Motor neuron (in vitro differentiated cells): ENCODE data around the gene ST6GAL1. TPM values are rescaled to one million over a fixed set of nuclear protein-coding genes. Genes with fewer than 3 reads are reported as not detected.

Source experiments
- ATAC-seq, 8 experiments: fragments of 200-7000 bp; cut with Tn5 transposase; replicated peaks in 6 of 8; 2 replicates each; pipeline ENCODE4 v1.8.0; 2021; ENCODE audit warnings: mild to moderate bottlenecking in 8 of 8, moderate library complexity in 8 of 8
- H3K27ac ChIP-seq, 2 donors: fragments of 250-450 bp; sonication (Bioruptor Pico); 2 replicates each; pipeline ENCODE4 v1.9.0; 2021; ENCODE audit warnings: antibody characterized with exemption in 2 of 2, mild to moderate bottlenecking in 2 of 2, moderate library complexity in 1 of 2
- H3K4me1 ChIP-seq, 2 donors: fragments of 250-450 bp; sonication (Bioruptor Pico); replicated peaks in 1 of 2; 2 replicates each; pipeline ENCODE4 v1.6.1; 2021; ENCODE audit warnings: antibody characterized with exemption in 2 of 2, mild to moderate bottlenecking in 2 of 2, moderate library complexity in 1 of 2
- H3K4me3 ChIP-seq, 5 donors: fragments of 250-450 bp; sonication (Bioruptor Pico); 2 replicates each; pipeline ENCODE4 v1.9.0; 2021; ENCODE audit warnings: antibody characterized with exemption in 5 of 5, mild to moderate bottlenecking in 5 of 5, moderate library complexity in 4 of 5
- WGBS, 10 experiments: fragments of 450-650 bp; shearing (Covaris generic); methylation state at CpG; one replicate each; pipeline ENCODE4 v1.0.0; 2022; 5-methylcytosine and 5-hydroxymethylcytosine counted together
- in situ Hi-C, 9 experiments: fragments of 400-800 bp; cut with MboI; loops; one replicate each; pipeline ENCODE4 v1.15.0; 2021; ENCODE audit warnings: low sequenced_read_pairs in 9 of 9, low pct_unique_long_range_greater_than_20kb in 2 of 9; ENCODE audit not compliant: unreplicated experiment in 9 of 9
- total RNA-seq, 8 experiments: library from RNA; unstranded; fragments of 300-600 nt; gene quantifications; 2 replicates each; pipeline versions ENCODE4 v1.2.3 to v1.2.4, GENCODE V29; 2022

The ST6GAL1 gene
- total RNA-seq, 8 experiments from 2014 or later: 0.71 to 32.9 (median 18.6) TPM

DNA sequence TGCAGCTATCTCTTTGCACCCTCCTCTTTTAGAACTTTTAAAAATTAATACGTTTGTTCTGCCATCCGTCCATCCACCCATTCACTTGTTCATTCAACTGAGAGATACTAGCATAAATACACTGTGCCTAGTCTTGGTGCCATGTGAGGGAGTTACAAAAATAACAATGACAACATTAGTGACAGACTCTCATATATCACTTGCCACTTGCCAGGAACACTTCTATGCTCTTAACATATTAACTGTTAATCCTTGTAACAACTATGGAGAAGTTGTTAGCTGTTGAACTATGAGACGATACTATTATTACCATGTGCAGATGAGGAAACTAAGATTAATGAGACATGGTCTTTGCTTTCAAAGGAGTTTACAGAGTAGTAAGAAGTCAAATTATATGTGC is 175.4 kb downstream of the ST6GAL1 start:
- in situ Hi-C loops: no loop called here
- H3K4me3 ChIP-seq: no peak overlapping the region
- H3K4me1 ChIP-seq: no peaks in the 10 kb centered on the region
- ATAC-seq: no peak
- 50 to 100% (median 90%) methylated on average over 1 to 3 of the region's 3 CpGs; no CpG with 5 or more reads in 1 of the 10 experiments for whole genome bisulfite sequencing, 10 experiments
- H3K27ac ChIP-seq: no peak overlapping the region

GRCh38 chr3:187107989-187108388 is 177.7 kb downstream of the ST6GAL1 start:
- H3K27ac ChIP-seq: no peak overlapping the region
- H3K4me1 ChIP-seq: no peaks in the 10 kb centered on the region
- in situ Hi-C loops: no loop called here
- 43 to 82% (median 61%) methylated on average over 1 to 3 of the region's 3 CpGs; no CpG with 5 or more reads in 3 of the 10 experiments for WGBS, 10 experiments
- H3K4me3 ChIP-seq: no peak overlapping the region
- ATAC-seq: no peak

DNA sequence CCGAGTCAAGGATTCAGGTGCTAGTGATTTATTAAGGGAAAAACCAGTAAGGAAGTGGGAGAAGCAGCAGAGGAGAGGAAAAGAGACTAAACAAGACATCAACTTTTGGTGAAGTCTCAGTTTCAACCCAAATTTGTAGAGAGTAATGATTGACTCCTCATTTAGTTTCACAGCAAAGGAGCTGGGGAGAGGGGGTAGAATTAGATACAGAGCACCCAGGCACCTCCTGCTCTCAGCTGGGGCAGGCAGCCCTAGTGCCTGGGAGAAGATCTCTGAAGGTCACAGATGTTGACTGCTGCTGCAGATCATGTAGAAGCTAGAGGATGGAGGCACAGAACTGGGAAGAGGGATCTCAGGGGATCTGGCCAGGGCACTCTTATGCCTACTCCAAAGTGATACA is 179.8 kb downstream of the ST6GAL1 start:
- Histone ChIP-seq H3K4me3 (no peak overlapping the region), H3K4me1 (no peaks in the 10 kb centered on the region), H3K27ac (no peak overlapping the region)
- WGBS, 10 experiments: 33 to 100% (median 74%) methylated on average over 1 of the region's 1 CpG; no CpG with 5 or more reads in 4 of the 10 experiments
- no peak for ATAC-seq
- in situ Hi-C loops: no loop called here

DNA sequence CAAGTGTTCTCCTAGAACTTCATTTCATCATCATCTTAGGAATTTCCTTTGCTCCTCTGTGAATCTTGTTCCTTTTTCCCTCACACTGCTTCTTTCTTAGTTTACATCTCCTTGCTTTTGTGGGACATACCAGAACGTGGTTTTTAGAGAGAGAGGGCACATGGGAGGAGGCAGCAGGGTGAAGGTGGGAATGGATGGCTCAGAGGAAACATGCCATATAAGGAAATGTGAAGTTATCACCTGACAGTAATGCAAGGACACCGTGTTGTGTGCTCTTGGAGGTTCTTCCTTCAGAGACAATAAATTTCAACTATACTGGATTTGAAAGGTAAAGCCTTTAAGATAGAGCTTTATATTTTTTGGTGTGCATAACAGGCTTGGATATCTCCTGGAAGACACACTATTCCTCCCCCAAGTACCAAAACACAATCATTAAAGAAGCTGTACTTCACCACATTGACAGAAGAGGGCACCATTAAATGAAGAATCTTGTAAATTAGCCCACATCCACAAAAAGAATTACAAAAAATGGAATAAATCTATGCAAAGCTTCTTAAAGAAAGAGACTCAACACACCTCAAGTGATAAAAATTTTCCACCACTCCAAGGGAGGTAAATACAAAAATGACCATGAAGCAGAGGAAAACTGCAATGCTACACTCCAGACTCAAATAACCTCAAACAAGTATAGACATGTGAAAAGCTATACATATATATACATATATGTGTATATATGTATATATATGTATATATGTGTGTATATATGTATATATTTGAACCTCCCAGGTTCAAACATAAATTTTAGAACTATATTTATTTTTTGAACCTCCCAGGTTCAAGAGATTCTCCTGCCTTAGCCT is 182.8 kb downstream of the ST6GAL1 start:
- Histone ChIP-seq H3K4me3 (no peak overlapping the region), H3K27ac (no peak overlapping the region), H3K4me1 (no peaks in the 10 kb centered on the region)
- in situ Hi-C loops: no loop called here
- peak in 2 of 8 experiments; percentile 48 for ATAC-seq
- WGBS, 10 experiments: 0 to 100% (median 60%) methylated on average over 1 to 2 of the region's 2 CpGs; no CpG with 5 or more reads in 1 of the 10 experiments

GRCh38 chr3:187114511-187114910 is 184.2 kb downstream of the ST6GAL1 start:
- no peak overlapping the region for H3K4me3 ChIP-seq
- H3K27ac ChIP-seq: no peak overlapping the region
- H3K4me1 ChIP-seq: no peaks in the 10 kb centered on the region
- WGBS, 10 experiments: 41 to 100% (median 82%) methylated on average over 1 to 2 of the region's 2 CpGs; no CpG with 5 or more reads in 1 of the 10 experiments
- in situ Hi-C loops: no loop called here
- ATAC-seq: no peak

GRCh38 chr3:187120326-187120725 is 190.0 kb downstream of the ST6GAL1 start:
- Histone ChIP-seq H3K4me1 (no peaks in the 10 kb centered on the region), H3K27ac (no peak overlapping the region), H3K4me3 (no peak overlapping the region)
- 65 to 100% (median 86%) methylated on average over 1 to 2 of the region's 2 CpGs; no CpG with 5 or more reads in 3 of the 10 experiments for WGBS, 10 experiments
- ATAC-seq: no peak
- in situ Hi-C loops: no loop called here

GRCh38 chr3:187122261-187122660 is 191.9 kb downstream of the ST6GAL1 start:
- no peak for ATAC-seq
- no peak overlapping the region for H3K4me3 ChIP-seq
- in situ Hi-C loops: no loop called here
- H3K4me1 ChIP-seq: no peaks in the 10 kb centered on the region
- H3K27ac ChIP-seq: no peak overlapping the region
- WGBS, 10 experiments: 83 to 100% (median 100%) methylated on average over 1 of the region's 1 CpG; no CpG with 5 or more reads in 1 of the 10 experiments

DNA sequence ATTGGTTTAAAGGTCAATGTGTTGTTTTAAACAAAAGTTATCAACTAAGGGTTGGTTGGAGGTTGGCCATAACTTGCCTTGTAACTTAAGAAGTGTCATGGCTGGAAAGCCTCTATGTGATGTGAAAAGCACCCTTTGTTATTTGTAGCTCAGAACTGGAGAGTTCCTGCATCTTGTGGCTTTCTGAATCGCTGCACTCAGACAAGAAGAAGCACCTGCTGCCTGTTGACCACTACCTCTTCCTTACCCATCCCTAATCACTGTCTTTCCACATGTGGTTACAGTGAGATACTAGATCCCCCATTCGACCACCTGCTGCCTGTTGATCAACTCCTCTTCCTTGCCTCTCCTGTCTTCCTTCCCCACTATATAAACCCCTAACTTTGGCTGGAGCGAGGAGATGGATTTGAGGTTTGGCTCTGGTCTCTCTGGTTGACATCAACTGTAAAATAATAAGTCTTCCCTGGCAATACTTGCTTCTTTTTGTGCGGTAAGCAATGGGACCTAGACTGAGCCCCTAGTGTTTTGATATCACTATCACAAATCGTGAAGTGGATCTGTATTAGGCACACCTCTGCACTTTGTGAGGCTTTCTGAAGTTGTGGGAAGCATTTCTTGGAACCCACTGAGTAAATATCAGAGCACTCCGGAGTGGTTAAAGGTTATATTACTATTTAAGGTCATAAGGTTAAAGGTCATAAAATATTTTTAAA is 195.1 kb downstream of the ST6GAL1 start:
- ATAC-seq: no peak
- Histone ChIP-seq H3K27ac (no peak overlapping the region), H3K4me3 (no peak overlapping the region), H3K4me1 (no peaks in the 10 kb centered on the region)
- in situ Hi-C loops: no loop called here
- 60 to 100% (median 97%) methylated on average over 3 to 6 of the region's 6 CpGs; no CpG with 5 or more reads in 1 of the 10 experiments for WGBS, 10 experiments

Other genes with a start within 250 kb of the ST6GAL1 start
- gene KNG1, start 213.2 kb upstream of the ST6GAL1 start, total RNA-seq: under 1 TPM in 5 of 8 experiments, not detected in 3; 0.04 to 0.24 (median 0.10) TPM
- 100 to 1,000 TPM; 454 to 797 (median 662) TPM for gene EIF4A2, start 146.9 kb upstream of the ST6GAL1 start, total RNA-seq
- 10 to 100 TPM in 7 of 8 experiments, 1 to 10 TPM in 1; 8.7 to 69.0 (median 36.9) TPM for gene RFC4, start 124.0 kb upstream of the ST6GAL1 start, total RNA-seq
- under 1 TPM in 2 of 8 experiments, not detected in 6; 0.15 to 0.28 TPM for gene ADIPOQ, start 87.8 kb upstream of the ST6GAL1 start, total RNA-seq
- gene RPL39L, start 209.0 kb downstream of the ST6GAL1 start, total RNA-seq: 10 to 100 TPM in 4 of 8 experiments, 1 to 10 TPM in 3, under 1 TPM in 1; 0.97 to 47.7 (median 22.0) TPM